GM18907 (cell line): ENCODE data around the gene SPAG5.
A peak's percentile ranks its signal among the peaks of the same experiment; 100 is the strongest.
"Not testable (repeated sequence)": the region's sequence is repeated elsewhere in the genome, so short reads cannot be mapped to it uniquely, and the experiment has no call there.

Experiments used
- ATAC-seq: cut with Tn5 transposase; IDR thresholded peaks from one replicate; pipeline ENCODE4 v1.9.1; 2021; ENCODE audit warnings: mild to moderate bottlenecking, moderate library complexity; ENCODE audit not compliant: unreplicated experiment

The SPAG5 gene

GRCh38 chr17:28612936-28613872, 14.4 kb upstream of the SPAG5 start:
- no peak for ATAC-seq

GRCh38 chr17:28612531-28612930, 13.7 kb upstream of the SPAG5 start:
- ATAC-seq = no peak

GRCh38 chr17:28610376-28610775, 11.6 kb upstream of the SPAG5 start:
- ATAC-seq = no peak

- ATAC-seq = not testable (repeated sequence)
These were observed 5.2 kb upstream of the SPAG5 start for GRCh38 chr17:28604031-28604430.

- peak; percentile 45 for ATAC-seq
These were observed 723 bp upstream of the SPAG5 start for GRCh38 chr17:28599311-28600184.

GRCh38 chr17:28598389-28598788, 436 bp downstream of the SPAG5 start:
- ATAC-seq = peak; percentile 14

GRCh38 chr17:28597606-28598383, 1.0 kb downstream of the SPAG5 start:
- no peak for ATAC-seq

GRCh38 chr17:28592260-28592659, 6.6 kb downstream of the SPAG5 start:
- no peak for ATAC-seq

- no peak for ATAC-seq
These were observed 13.0 kb downstream of the SPAG5 start for GRCh38 chr17:28585851-28586250.

GRCh38 chr17:28584434-28584833, 14.4 kb downstream of the SPAG5 start:
- ATAC-seq = no peak

GRCh38 chr17:28582513-28582912, 16.3 kb downstream of the SPAG5 start:
- ATAC-seq = no peak

GRCh38 chr17:28580959-28581358, 17.9 kb downstream of the SPAG5 start:
- no peak for ATAC-seq

GRCh38 chr17:28579526-28579925, 19.3 kb downstream of the SPAG5 start:
- no peak for ATAC-seq

GRCh38 chr17:28578246-28579195, 20.3 kb downstream of the SPAG5 start:
- ATAC-seq = no peak

- no peak for ATAC-seq
These were observed 21.4 kb downstream of the SPAG5 start for GRCh38 chr17:28577466-28577824.

GRCh38 chr17:28576758-28577465, 21.9 kb downstream of the SPAG5 start, which contains the start of gene ALDOC:
Gene ALDOC (minus strand): TSS chr17:28576895. CDS start chr17:28575532, 1,363 bp downstream.
- peak; percentile 76 for ATAC-seq

- not testable (repeated sequence) for ATAC-seq
These were observed 22.8 kb downstream of the SPAG5 start for GRCh38 chr17:28576016-28576415.

- ATAC-seq = no peak
These were observed 23.6 kb downstream of the SPAG5 start for GRCh38 chr17:28575126-28575795.

GRCh38 chr17:28574526-28574925, 24.3 kb downstream of the SPAG5 start:
- no peak for ATAC-seq
